Lower leg skin (tissue), 4 donors: ENCODE measurements around the gene CREG1. TPM values are rescaled to one million over a fixed set of nuclear protein-coding genes. Genes with fewer than 3 reads are reported as not detected.
"Not testable (repeated sequence)": the region's sequence is repeated elsewhere in the genome, so short reads cannot be mapped to it uniquely, and the experiment has no call there.

Source experiments
- DNase-seq, 2 donors: peaks; one replicate each; pipeline ENCODE4 v3.0.0-alpha.2; 2019; ENCODE audit warnings: low spot score in 2 of 2
- H3K4me3 ChIP-seq: fragments of 200-600 bp; sonication (generic); 2 replicates; pipeline ENCODE4 v1.5.1; 2017; ENCODE audit warnings: mild to moderate bottlenecking, low read depth; ENCODE audit not compliant: poor library complexity, severe bottlenecking
- POLR2A ChIP-seq, 2 donors: fragments of 450-650 bp; IDR thresholded peaks; one replicate each; pipeline ENCODE4 v1.6.1; 2016 to 2017; ENCODE audit warnings: antibody characterized with exemption in 2 of 2, mild to moderate bottlenecking in 1 of 2, moderate library complexity in 1 of 2
- WGBS, 2 donors: methylation state at CpG; one replicate each; pipeline ENCODE4 v1.1.5; 2018; 5-methylcytosine and 5-hydroxymethylcytosine counted together
- intact Hi-C: fragments of 100-400 bp; cut with DNase I; formaldehyde crosslinking; loops from one replicate; pipeline ENCODE4 v1.15.0; 2023; ENCODE audit warnings: low total_unique reads
- total RNA-seq, 4 donors: library from RNA; depleted of rRNA; stranded (reverse); fragments of >200 nt; gene quantifications; one replicate each; pipeline ENCODE4 v1.1.0, GENCODE V29; 2016
- TF ChIP-seq, protein P1 (sequence below), 3 donors: fragments of 450-650 bp; IDR thresholded peaks; one replicate each; pipeline ENCODE4 v1.5.1; 2016; ENCODE audit warnings: antibody characterized with exemption in 3 of 3, mild to moderate bottlenecking in 3 of 3, moderate library complexity in 2 of 3

The CREG1 gene
- total RNA-seq, 4 donors from 2014 or later = 196 to 467 (median 339) TPM

DNA sequence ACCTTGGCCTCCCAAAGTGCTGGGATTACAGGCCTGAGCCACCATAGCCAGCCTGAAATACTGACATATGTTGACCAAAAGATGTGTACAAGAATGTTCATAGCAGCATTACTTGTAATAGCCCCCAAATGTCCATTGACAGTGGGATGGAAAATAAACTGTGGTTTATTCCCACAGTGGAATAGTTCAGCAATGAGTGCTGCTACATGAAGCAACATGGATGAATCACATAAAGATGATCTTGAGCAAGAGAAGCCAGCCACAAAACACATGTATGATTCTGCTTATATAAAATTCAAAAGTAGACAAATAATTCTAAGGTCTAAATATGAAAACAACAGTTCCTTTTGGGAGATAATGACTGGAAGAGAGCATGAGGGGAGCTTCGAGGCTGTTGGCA, 9.1 kb upstream of the CREG1 start:
- 87 to 89% methylated on average over 1 of the region's 1 CpG for WGBS, 2 donors
- intact Hi-C loops = no loop called here
- TF ChIP-seq POLR2A (IDR thresholded peaks at IDR 0.05) = no peak
- TF ChIP-seq, protein P1, sequence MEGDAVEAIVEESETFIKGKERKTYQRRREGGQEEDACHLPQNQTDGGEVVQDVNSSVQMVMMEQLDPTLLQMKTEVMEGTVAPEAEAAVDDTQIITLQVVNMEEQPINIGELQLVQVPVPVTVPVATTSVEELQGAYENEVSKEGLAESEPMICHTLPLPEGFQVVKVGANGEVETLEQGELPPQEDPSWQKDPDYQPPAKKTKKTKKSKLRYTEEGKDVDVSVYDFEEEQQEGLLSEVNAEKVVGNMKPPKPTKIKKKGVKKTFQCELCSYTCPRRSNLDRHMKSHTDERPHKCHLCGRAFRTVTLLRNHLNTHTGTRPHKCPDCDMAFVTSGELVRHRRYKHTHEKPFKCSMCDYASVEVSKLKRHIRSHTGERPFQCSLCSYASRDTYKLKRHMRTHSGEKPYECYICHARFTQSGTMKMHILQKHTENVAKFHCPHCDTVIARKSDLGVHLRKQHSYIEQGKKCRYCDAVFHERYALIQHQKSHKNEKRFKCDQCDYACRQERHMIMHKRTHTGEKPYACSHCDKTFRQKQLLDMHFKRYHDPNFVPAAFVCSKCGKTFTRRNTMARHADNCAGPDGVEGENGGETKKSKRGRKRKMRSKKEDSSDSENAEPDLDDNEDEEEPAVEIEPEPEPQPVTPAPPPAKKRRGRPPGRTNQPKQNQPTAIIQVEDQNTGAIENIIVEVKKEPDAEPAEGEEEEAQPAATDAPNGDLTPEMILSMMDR (IDR thresholded peaks at IDR 0.05) = no peak

GRCh38 chr1:167561753-167562152, 8.2 kb upstream of the CREG1 start:
- 89 to 92% methylated on average over 6 of the region's 6 CpGs for WGBS, 2 donors
- DNase-seq = no peak
- no peak overlapping the region for H3K4me3 ChIP-seq
- intact Hi-C loops = no loop called here
- TF ChIP-seq, protein P1 (IDR thresholded peaks at IDR 0.05) = no peak
- no peak for TF ChIP-seq POLR2A (IDR thresholded peaks at IDR 0.05)

More for the DNA sequence above, 9.1 kb upstream of the CREG1 start:
- no peak for DNase-seq
- no peak overlapping the region for H3K4me3 ChIP-seq

DNA sequence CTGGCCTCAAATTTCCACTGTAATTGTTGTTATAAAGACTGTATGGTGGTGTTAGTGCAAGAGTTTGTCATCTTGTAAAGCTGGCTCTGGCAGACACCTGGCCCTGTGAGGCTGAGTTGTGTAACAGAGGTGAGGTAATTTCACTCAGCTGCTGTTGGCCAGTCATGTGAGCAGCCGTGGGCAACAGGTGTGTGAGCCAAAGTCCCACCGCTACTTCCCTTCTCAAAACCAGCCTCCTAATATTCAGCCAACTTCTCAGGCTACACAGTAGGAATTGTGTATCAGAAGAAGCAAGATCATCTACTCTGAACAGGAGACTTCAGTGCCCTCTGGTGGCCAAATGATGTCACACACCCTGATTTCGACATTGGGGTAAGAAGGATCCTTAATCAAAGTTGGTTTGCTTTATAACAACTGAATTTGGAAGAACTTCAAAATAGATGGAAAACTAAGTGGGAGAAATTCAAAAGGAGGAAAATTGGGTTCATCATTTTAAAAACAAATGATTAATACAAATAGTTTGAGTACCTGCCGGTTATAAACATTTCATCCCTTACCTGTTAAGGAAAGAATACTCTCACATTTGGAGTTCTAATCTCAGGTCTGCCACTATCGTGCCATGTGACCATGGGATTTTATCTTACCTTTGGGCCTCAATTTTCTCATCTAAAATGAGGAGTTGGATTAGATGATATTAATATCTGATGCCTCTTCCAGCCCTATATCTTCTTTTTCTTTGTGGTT, 2.6 kb upstream of the CREG1 start:
- 14 to 19% methylated on average over 5 of the region's 5 CpGs for WGBS, 2 donors
- TF ChIP-seq POLR2A (IDR thresholded peaks at IDR 0.05) = no peak
- TF ChIP-seq, protein P1 (IDR thresholded peaks at IDR 0.05) = peak in 1 of 3 donors; percentile 61
- no peak overlapping the region for H3K4me3 ChIP-seq
- DNase-seq = peak; percentile 80 to 95
- intact Hi-C loops = no loop called here

GRCh38 chr1:167555072-167555471, 1.5 kb upstream of the CREG1 start:
- H3K4me3 ChIP-seq, intact Hi-C loops, DNase-seq: not testable (repeated sequence)
- WGBS, 2 donors = 95 to 97% methylated on average over 1 of the region's 1 CpG

GRCh38 chr1:167554028-167554779, 642 bp upstream of the CREG1 start:
- 10 to 11% methylated on average over 15 of the region's 15 CpGs for WGBS, 2 donors
- peak overlapping the region; percentile 68 for H3K4me3 ChIP-seq
- intact Hi-C loops = no loop called here
- TF ChIP-seq POLR2A (IDR thresholded peaks at IDR 0.05) = no peak
- TF ChIP-seq, protein P1 (IDR thresholded peaks at IDR 0.05) = no peak
- no peak for DNase-seq

DNA sequence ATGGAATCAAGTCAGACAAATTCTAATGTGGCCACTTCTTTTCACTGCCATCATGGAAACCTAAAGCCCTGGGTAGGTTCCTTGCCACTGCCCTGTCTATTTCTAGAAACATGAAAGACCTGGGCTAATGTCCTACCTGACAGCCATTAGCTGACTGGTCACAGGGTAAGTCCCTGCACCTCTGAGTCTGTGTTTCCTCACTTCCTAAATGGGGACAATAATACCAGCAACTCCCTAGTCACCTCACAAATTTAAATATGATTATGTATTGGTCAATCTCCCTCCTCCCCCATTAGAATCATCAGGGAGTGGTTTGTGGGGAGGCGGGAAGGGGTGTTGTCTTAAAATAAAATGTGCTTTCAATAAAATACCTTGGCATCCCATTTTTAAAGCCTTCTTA, 2.2 kb downstream of the CREG1 start:
- intact Hi-C loops = no loop called here
- no peak overlapping the region for H3K4me3 ChIP-seq
- 81 to 83% methylated on average over 1 of the region's 1 CpG for WGBS, 2 donors
- DNase-seq = no peak
- TF ChIP-seq, protein P1 (IDR thresholded peaks at IDR 0.05) = no peak
- TF ChIP-seq POLR2A (IDR thresholded peaks at IDR 0.05) = no peak
